ENCODE results near the gene C11orf91. TPM values are rescaled to one million over a fixed set of nuclear protein-coding genes. Genes with fewer than 3 reads are reported as not detected.

Gene C11orf91
- total RNA-seq, 1 donor from 2014 or later = not detected

- DNase-seq (ENCODE audit: extremely low spot score in 2 of 2) = no peak
- Histone ChIP-seq H3K27me3 (no peaks in the 10 kb centered on the region), H3K9me3 (no peaks in the 10 kb centered on the region), H3K36me3 (no peaks in the 10 kb centered on the region), H3K4me1 (peaks cover 56% of the 10 kb centered on the region), H3K4me3 (peak overlapping the region in 1 of 2 donors; percentile 23), H3K27ac (peak overlapping the region; percentile 81)
- intact Hi-C loops (cut with DNase I) = no loop called here
- TF ChIP-seq POLR2AphosphoS5 (IDR thresholded peaks at IDR 0.05; ENCODE audit: insufficient read depth in 1 of 2, low read depth in 1 of 2) (peak in 1 of 2 donors; percentile 88), CTCF (IDR thresholded peaks at IDR 0.05) (no peak), POLR2A (IDR thresholded peaks at IDR 0.05) (no peak)
Measured at GRCh38 chr11:33692013-33692504, 8.6 kb downstream of the C11orf91 start.

- peaks cover 56% of the 10 kb centered on the region for H3K4me1 ChIP-seq
Measured at GRCh38 chr11:33691066-33691864, 9.4 kb downstream of the C11orf91 start.

GRCh38 chr11:33690290-33691065, 10.1 kb downstream of the C11orf91 start:
- no peaks in the 10 kb centered on the region for H3K36me3 ChIP-seq
- TF ChIP-seq POLR2AphosphoS5 (IDR thresholded peaks at IDR 0.05; ENCODE audit: insufficient read depth in 1 of 2, low read depth in 1 of 2) = peak; percentile 71 to 86
- no peak for TF ChIP-seq CTCF (IDR thresholded peaks at IDR 0.05)
- TF ChIP-seq POLR2A (IDR thresholded peaks at IDR 0.05) = no peak
- peak overlapping the region; percentile 81 for H3K27ac ChIP-seq
- no peak overlapping the region for H3K4me3 ChIP-seq
- no peaks in the 10 kb centered on the region for H3K9me3 ChIP-seq
- H3K4me1 ChIP-seq = peaks cover 56% of the 10 kb centered on the region
- peak in 1 of 2 donors; percentile 94 for DNase-seq (ENCODE audit: extremely low spot score in 2 of 2)
- intact Hi-C loops (cut with DNase I) = no loop called here
- H3K27me3 ChIP-seq = no peaks in the 10 kb centered on the region

More at GRCh38 chr11:33691066-33691864, 9.4 kb downstream of the C11orf91 start:
- peak overlapping the region; percentile 81 for H3K27ac ChIP-seq
- H3K9me3 ChIP-seq = no peaks in the 10 kb centered on the region
- H3K36me3 ChIP-seq = no peaks in the 10 kb centered on the region
- intact Hi-C loops (cut with DNase I) = no loop called here
- no peaks in the 10 kb centered on the region for H3K27me3 ChIP-seq
- TF ChIP-seq POLR2AphosphoS5 (IDR thresholded peaks at IDR 0.05; ENCODE audit: insufficient read depth in 1 of 2, low read depth in 1 of 2) (peak in 1 of 2 donors; percentile 7), POLR2A (IDR thresholded peaks at IDR 0.05) (no peak), CTCF (IDR thresholded peaks at IDR 0.05) (no peak)
- no peak for DNase-seq (ENCODE audit: extremely low spot score in 2 of 2)
- peak overlapping the region in 1 of 2 donors; percentile 23 for H3K4me3 ChIP-seq

- TF ChIP-seq CTCF (IDR thresholded peaks at IDR 0.05) = no peak
- TF ChIP-seq POLR2AphosphoS5 (IDR thresholded peaks at IDR 0.05; ENCODE audit: insufficient read depth in 1 of 2, low read depth in 1 of 2) = no peak
- no peak for TF ChIP-seq POLR2A (IDR thresholded peaks at IDR 0.05)
- peaks cover 51% of the 10 kb centered on the region for H3K4me1 ChIP-seq
- peak in 1 of 2 donors; percentile 87 for DNase-seq (ENCODE audit: extremely low spot score in 2 of 2)
Measured at GRCh38 chr11:33689501-33689900, 11.1 kb downstream of the C11orf91 start.

More at GRCh38 chr11:33689501-33689900, 11.1 kb downstream of the C11orf91 start:
- peak overlapping the region; percentile 81 for H3K27ac ChIP-seq
- no peak overlapping the region for H3K4me3 ChIP-seq
- H3K9me3 ChIP-seq = no peaks in the 10 kb centered on the region
- H3K27me3 ChIP-seq = no peaks in the 10 kb centered on the region
- no peaks in the 10 kb centered on the region for H3K36me3 ChIP-seq
- intact Hi-C loops (cut with DNase I) = loop anchor here (5.0 kb wide), 1 partner anchor 327 kb away; no protein-coding TSS in a partner anchor

Measured in vagina (tissue), 2 donors.